RWPE2 (cell line): ENCODE measurements around the gene SRPRB.

ENCODE experiments used
- ATAC-seq: fragments of 200-7000 bp; cut with Tn5 transposase; 3 replicates; pipeline ENCODE4 v1.9.1; 2021; ENCODE audit warnings: low read depth
- DNase-seq: peaks from one replicate; pipeline ENCODE4 v3.0.0-alpha.2; 2020; ENCODE audit warnings: low spot score
- H3K27ac ChIP-seq: fragments of 450-650 bp; 2 replicates; pipeline ENCODE4 v1.5.1; 2017; ENCODE audit warnings: mild to moderate bottlenecking; ENCODE audit not compliant: poor library complexity, severe bottlenecking
- H3K27me3 ChIP-seq: fragments of 250-450 bp; sonication (Bioruptor Pico); 2 replicates; pipeline ENCODE4 v1.5.1; 2021; ENCODE audit warnings: mild to moderate bottlenecking, moderate library complexity; ENCODE audit not compliant: insufficient read depth, poor library complexity, severe bottlenecking
- H3K36me3 ChIP-seq: fragments of 250-450 bp; sonication (Bioruptor Pico); 2 replicates; pipeline ENCODE4 v1.5.1; 2020; ENCODE audit warnings: low read depth, mild to moderate bottlenecking, moderate library complexity
- H3K4me1 ChIP-seq: fragments of 250-450 bp; sonication (Bioruptor Pico); 2 replicates; pipeline ENCODE4 v1.5.1; 2021; ENCODE audit warnings: mild to moderate bottlenecking, moderate library complexity; ENCODE audit not compliant: insufficient read depth, poor library complexity, severe bottlenecking
- H3K4me3 ChIP-seq: fragments of 250-450 bp; sonication (Bioruptor Pico); 2 replicates; pipeline ENCODE4 v1.5.1; 2021; ENCODE audit warnings: mild to moderate bottlenecking, moderate library complexity; ENCODE audit not compliant: severe bottlenecking
- H3K9me3 ChIP-seq: fragments of 250-450 bp; sonication (Bioruptor Pico); 2 replicates; pipeline ENCODE4 v1.5.1; 2021; ENCODE audit warnings: mild to moderate bottlenecking, moderate library complexity; ENCODE audit not compliant: severe bottlenecking
- TF ChIP-seq, protein P1 (sequence below): fragments of 450-650 bp; IDR thresholded peaks from one replicate; pipeline ENCODE4 v1.5.1; 2017; ENCODE audit warnings: mild to moderate bottlenecking, moderate library complexity; ENCODE audit not compliant: poor library complexity, severe bottlenecking

The SRPRB gene

DNA sequence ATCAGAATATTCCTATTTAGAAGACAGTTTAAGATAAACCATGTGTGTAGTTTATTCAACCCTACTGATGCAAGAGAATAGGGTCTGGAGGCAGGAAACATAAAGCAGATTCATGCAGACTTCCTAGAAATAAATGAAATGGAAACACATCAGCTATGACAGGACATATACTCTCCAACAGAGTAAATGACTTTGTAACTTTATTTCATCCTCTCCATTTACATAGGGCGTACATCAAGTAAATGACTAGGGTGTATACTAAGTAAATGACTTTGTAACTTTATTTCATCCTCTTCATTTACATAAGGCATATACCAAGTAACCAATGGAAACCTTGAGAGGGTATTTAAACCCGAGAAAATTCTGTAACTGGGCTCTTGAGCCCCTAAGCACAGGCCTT, 17.6 kb upstream of the SRPRB start:
- Histone ChIP-seq H3K36me3 (no peaks in the 10 kb centered on the region), H3K4me3 (no peak overlapping the region), H3K27ac (no peak overlapping the region), H3K27me3 (peaks cover 8% of the 10 kb centered on the region), H3K9me3 (peaks cover 12% of the 10 kb centered on the region), H3K4me1 (no peaks in the 10 kb centered on the region)
- TF ChIP-seq, protein P1, sequence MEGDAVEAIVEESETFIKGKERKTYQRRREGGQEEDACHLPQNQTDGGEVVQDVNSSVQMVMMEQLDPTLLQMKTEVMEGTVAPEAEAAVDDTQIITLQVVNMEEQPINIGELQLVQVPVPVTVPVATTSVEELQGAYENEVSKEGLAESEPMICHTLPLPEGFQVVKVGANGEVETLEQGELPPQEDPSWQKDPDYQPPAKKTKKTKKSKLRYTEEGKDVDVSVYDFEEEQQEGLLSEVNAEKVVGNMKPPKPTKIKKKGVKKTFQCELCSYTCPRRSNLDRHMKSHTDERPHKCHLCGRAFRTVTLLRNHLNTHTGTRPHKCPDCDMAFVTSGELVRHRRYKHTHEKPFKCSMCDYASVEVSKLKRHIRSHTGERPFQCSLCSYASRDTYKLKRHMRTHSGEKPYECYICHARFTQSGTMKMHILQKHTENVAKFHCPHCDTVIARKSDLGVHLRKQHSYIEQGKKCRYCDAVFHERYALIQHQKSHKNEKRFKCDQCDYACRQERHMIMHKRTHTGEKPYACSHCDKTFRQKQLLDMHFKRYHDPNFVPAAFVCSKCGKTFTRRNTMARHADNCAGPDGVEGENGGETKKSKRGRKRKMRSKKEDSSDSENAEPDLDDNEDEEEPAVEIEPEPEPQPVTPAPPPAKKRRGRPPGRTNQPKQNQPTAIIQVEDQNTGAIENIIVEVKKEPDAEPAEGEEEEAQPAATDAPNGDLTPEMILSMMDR = no peak
- DNase-seq = no peak
- no peak for ATAC-seq

DNA sequence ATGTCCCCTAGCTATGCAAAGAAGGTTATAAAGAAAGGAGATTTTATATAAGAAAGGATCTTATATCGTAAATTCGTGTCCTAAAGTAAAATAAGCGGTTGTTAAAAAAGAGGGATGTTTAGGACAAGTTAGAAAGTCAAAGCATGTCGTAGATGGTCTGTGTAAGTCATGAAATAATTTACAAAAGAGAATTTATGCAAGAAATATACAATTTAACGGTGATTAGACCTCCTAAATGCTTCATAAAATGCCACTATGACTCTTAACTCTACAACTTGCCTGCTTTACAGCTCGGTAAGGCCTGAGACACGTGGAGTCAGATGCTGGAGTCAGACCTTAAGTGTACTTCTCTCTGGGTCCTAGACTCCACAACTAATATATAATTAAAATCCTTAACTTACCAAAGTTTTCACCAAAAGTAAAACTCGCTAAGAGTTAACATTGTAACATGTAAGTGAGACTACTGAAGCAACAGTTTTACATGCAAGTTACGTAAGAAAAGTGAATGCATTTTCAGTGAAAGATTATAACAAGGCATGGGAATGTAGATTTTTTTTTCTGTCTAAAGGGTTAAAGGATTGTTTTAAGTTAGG, 13.3 kb upstream of the SRPRB start:
- Histone ChIP-seq H3K27me3 (no peaks in the 10 kb centered on the region), H3K4me1 (no peaks in the 10 kb centered on the region), H3K9me3 (peaks cover 17% of the 10 kb centered on the region), H3K27ac (no peak overlapping the region), H3K36me3 (no peaks in the 10 kb centered on the region), H3K4me3 (no peak overlapping the region)
- TF ChIP-seq, protein P1 = no peak
- DNase-seq (no peak), ATAC-seq (no peak)

DNA sequence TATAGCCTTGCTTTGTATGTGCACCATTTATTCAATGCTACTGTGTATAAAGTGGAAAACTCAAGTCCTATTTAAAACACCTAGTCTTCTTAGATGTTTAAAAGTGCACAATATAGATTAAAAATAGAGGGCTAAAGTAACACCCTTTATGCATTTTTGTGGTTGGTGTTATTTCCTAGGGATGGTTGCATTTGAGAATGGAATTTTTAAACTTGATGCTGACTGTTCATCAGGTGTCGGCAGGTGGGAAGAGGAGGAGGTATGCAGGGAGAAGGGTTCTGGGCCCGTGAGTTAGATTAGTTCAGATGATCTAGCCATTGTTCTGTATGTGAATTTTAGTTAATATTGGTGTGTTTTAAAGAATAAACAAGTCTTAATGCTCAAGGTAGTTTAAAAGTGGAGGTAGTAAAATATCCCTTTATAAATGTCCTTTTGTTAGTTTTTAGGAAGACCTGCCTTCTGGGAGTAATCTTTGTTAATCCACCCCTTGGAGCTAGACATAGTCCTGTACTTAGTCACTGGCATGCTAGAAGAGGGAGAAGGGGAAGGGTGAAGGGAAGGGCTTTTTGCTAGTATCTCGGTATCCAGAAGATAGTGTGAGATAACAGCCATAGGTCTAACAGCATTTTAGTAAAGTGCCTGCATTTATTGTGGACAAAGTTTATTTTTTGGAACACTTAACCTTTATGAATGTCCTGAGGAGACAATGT, 8.1 kb upstream of the SRPRB start:
- TF ChIP-seq, protein P1 = no peak
- DNase-seq = no peak
- peaks cover 4% of the 10 kb centered on the region for H3K4me1 ChIP-seq
- H3K4me3 ChIP-seq = no peak overlapping the region
- H3K36me3 ChIP-seq = no peaks in the 10 kb centered on the region
- H3K9me3 ChIP-seq = peaks cover 10% of the 10 kb centered on the region
- ATAC-seq = peak; percentile 73
- no peaks in the 10 kb centered on the region for H3K27me3 ChIP-seq
- no peak overlapping the region for H3K27ac ChIP-seq

DNA sequence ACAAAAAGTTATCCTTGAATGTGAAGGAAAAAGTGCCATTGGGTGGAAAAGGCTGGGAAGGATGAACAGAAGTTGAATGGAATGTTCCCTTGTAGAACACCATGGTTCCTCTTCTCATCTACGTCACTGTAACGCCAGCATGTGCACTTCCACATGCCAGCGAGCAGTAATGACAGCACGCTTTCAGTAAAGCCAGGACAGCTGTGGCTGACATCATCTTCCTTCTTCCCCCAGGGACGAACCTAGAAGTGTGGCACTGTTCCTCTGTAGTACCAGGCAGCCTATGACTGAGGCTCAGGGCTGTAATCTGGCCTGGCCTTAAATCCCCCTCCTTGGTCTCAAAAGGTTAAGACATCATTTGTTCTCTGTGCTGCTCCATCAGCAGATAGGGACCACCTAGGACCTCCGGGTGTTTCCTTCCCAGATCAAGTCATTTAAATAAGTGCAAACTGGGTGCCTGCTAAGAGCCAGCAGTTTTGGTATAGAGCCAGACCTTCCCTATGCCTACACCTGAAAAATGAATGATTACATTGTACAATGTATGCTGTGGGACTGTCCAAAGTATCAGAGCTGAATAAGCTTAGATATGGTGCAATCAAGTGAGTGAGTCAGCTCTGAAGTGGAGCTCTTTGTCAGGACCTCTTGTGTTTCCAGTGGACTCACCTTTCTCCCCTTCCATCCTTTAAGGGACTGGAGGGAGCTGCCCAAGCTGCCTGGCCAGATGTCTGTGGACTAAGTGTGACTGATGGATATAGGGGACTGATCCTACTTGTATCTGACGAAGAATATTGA, 5.6 kb upstream of the SRPRB start:
- H3K4me3 ChIP-seq = no peak overlapping the region
- H3K27me3 ChIP-seq = no peaks in the 10 kb centered on the region
- no peaks in the 10 kb centered on the region for H3K9me3 ChIP-seq
- peak; percentile 98 for ATAC-seq
- DNase-seq = no peak
- H3K4me1 ChIP-seq = peaks cover 6% of the 10 kb centered on the region
- TF ChIP-seq, protein P1 = no peak
- no peak overlapping the region for H3K27ac ChIP-seq
- no peaks in the 10 kb centered on the region for H3K36me3 ChIP-seq
